Endothelial cell of umbilical vein (primary cell): ENCODE data around the gene LHFPL5. TPM values are rescaled to one million over a fixed set of nuclear protein-coding genes. Genes with fewer than 3 reads are reported as not detected.

ENCODE experiments used
- BruUV-seq: library from RNA; stranded (reverse); fragments of 400-500 nt; replicated peaks from 2 replicates; lab custom pipeline; 2021; lab: Mats Ljungman, UMichigan
- CTCF ChIA-PET: fragments of 300-600, 350-600 bp; sonication (Branson Sonifier 250); formaldehyde crosslinking; loops from one replicate; lab custom pipeline; 2021; ENCODE audit warnings: antibody characterized with exemption, inconsistent platforms; lab: Charles Lee
- POLR2A ChIA-PET: fragments of 300-600, 350-600 bp; sonication (Branson Sonifier 250); formaldehyde crosslinking; loops from one replicate; lab custom pipeline; 2021; ENCODE audit warnings: antibody characterized with exemption, inconsistent platforms; lab: Charles Lee
- DNase-seq: peaks from one replicate; pipeline ENCODE4 v3.0.0-alpha.2; 2011; ENCODE audit warnings: low read depth, low spot score
- FAIRE-seq: peaks from 2 replicates; lab custom pipeline; 2011; peaks lifted over from hg19 to GRCh38; lab: Jason Lieb, UNC
- H2AFZ ChIP-seq: 2 replicates; pipeline ENCODE4 v1.6.0; 2012; ENCODE audit warnings: low read depth, low read length, control low read depth, inconsistent platforms
- H3K27ac ChIP-seq: 2 replicates; pipeline ENCODE4 v1.5.1; 2011; ENCODE audit warnings: low read depth, mild to moderate bottlenecking, control low read depth, low read length, moderate library complexity; ENCODE audit not compliant: insufficient read depth
- H3K27me3 ChIP-seq, 2 experiments: 2 replicates each; pipeline versions ENCODE4 v1.6.0 to v1.6.1; 2011; ENCODE audit warnings: low read length in 2 of 2, mixed read lengths in 1 of 2; ENCODE audit not compliant: control insufficient read depth in 2 of 2, insufficient read depth in 2 of 2
- H3K36me3 ChIP-seq, 2 experiments: 2 replicates in 1 of 2; 3 replicates in 1 of 2; pipeline ENCODE4 v1.5.1; 2011; ENCODE audit warnings: low read length in 2 of 2, mild to moderate bottlenecking in 1 of 2, moderate library complexity in 1 of 2; ENCODE audit not compliant: control insufficient read depth in 2 of 2, insufficient read depth in 2 of 2; ENCODE audit errors: extremely low read depth in 1 of 2
- H3K4me1 ChIP-seq: 3 replicates; pipeline ENCODE4 v1.5.1; 2011; ENCODE audit warnings: mild to moderate bottlenecking, low read length; ENCODE audit not compliant: control insufficient read depth, insufficient read depth; ENCODE audit errors: extremely low read depth
- H3K4me2 ChIP-seq: 2 replicates; pipeline ENCODE4 v1.6.1; 2011; ENCODE audit warnings: low read length, control low read depth, mixed read lengths; ENCODE audit not compliant: insufficient read depth
- H3K4me3 ChIP-seq, 3 experiments: fragments of 200-600 bp in 1 of 3; sonication (generic), shearing (Covaris generic) in 1 of 3; replicated peaks in 1 of 3; 2 replicates each; pipeline ENCODE4 v1.5.1; 2011 to 2016; ENCODE audit warnings: control low read depth in 3 of 3, low read length in 3 of 3, mild to moderate bottlenecking in 2 of 3, inconsistent platforms in 1 of 3, low read depth in 1 of 3, moderate library complexity in 1 of 3; ENCODE audit not compliant: insufficient read depth in 1 of 3
- H3K79me2 ChIP-seq: 2 replicates; pipeline ENCODE4 v1.6.0; 2012; ENCODE audit warnings: low read length, inconsistent platforms; ENCODE audit not compliant: control insufficient read depth, insufficient read depth
- H3K9ac ChIP-seq: replicated peaks from 2 replicates; pipeline ENCODE3; 2011; ENCODE audit warnings: low read length, control low read depth; ENCODE audit not compliant: insufficient read depth; ENCODE audit errors: extremely low read depth
- H3K9me1 ChIP-seq: replicated peaks from 3 replicates; pipeline ENCODE4 v1.6.0; 2011; ENCODE audit warnings: mild to moderate bottlenecking, low read length; ENCODE audit not compliant: control insufficient read depth, insufficient read depth; ENCODE audit errors: extremely low read depth
- H3K9me3 ChIP-seq: replicated peaks from 2 replicates; pipeline ENCODE4 v1.5.1; 2012; ENCODE audit warnings: low read length, inconsistent platforms; ENCODE audit not compliant: control insufficient read depth, insufficient read depth
- H4K20me1 ChIP-seq: replicated peaks from 2 replicates; pipeline ENCODE3; 2011; ENCODE audit warnings: mild to moderate bottlenecking, low read length; ENCODE audit not compliant: control insufficient read depth, insufficient read depth; ENCODE audit errors: extremely low read depth
- EZH2 ChIP-seq: IDR thresholded peaks from 2 replicates; pipeline ENCODE4 v1.6.1; 2012; ENCODE audit warnings: borderline replicate concordance, low read depth, mild to moderate bottlenecking, moderate library complexity, low read length, inconsistent platforms; ENCODE audit not compliant: severe bottlenecking
- FOS ChIP-seq: IDR thresholded peaks from 2 replicates; pipeline ENCODE4 v1.6.1; 2011; ENCODE audit warnings: mild to moderate bottlenecking, low read length, moderate library complexity, borderline replicate concordance; ENCODE audit not compliant: insufficient read depth
- GATA2 ChIP-seq: IDR thresholded peaks from 2 replicates; pipeline ENCODE4 v1.7.0; 2011; ENCODE audit warnings: low read depth, mild to moderate bottlenecking, moderate library complexity, mixed read lengths, low read length; ENCODE audit not compliant: insufficient read length, insufficient read depth
- JUN ChIP-seq: IDR thresholded peaks from 2 replicates; pipeline ENCODE4 v1.6.1; 2011; ENCODE audit warnings: borderline replicate concordance, low read depth; ENCODE audit not compliant: insufficient read length, insufficient read depth
- MYC ChIP-seq: IDR thresholded peaks from one replicate; pipeline ENCODE4 v1.6.1; 2011; ENCODE audit warnings: mild to moderate bottlenecking, low read depth, low read length
- POLR2A ChIP-seq: IDR thresholded peaks from 2 replicates; pipeline ENCODE4 v1.6.1; 2012; ENCODE audit warnings: low read depth, mild to moderate bottlenecking, control low read depth, low read length
- POLR2AphosphoS5 ChIP-seq: IDR thresholded peaks from 2 replicates; pipeline ENCODE4 v1.6.1; 2012; ENCODE audit warnings: low read depth, mild to moderate bottlenecking, control low read depth, low read length, moderate library complexity; ENCODE audit not compliant: insufficient read depth
- dilution Hi-C: fragments of 300-500 bp; cut with MboI; formaldehyde crosslinking; loops from one replicate; pipeline ENCODE4 v1.15.0; 2019; ENCODE audit warnings: low sequenced_read_pairs; ENCODE audit not compliant: extremely low pct_ligation_motif_present
- intact Hi-C: fragments of 100-400 bp; cut with micrococcal nuclease; formaldehyde crosslinking; loops from one replicate; pipeline ENCODE4 v1.10.0; 2022
- polyA plus RNA-seq, 4 experiments: library from polyadenylated mRNA; depleted of rRNA in 3 of 4; stranded (reverse) in 3 of 4; unstranded in 1 of 4; fragments of >200 nt; gene quantifications; 2 replicates each; pipeline versions ENCODE4 v1.2.1 to v1.2.3, GENCODE V29; 2011 to 2012; ENCODE audit warnings: missing spikeins in 1 of 4
- total RNA-seq: library from RNA; stranded (reverse); gene quantifications from 2 replicates; pipeline ENCODE4 v1.2.3, GENCODE V29; 2021
- TF ChIP-seq, protein P1 (sequence below), 2 donors: IDR thresholded peaks; 1 replicate in 1 of 2; 2 replicates in 1 of 2; pipeline ENCODE4 v1.5.1; 2011; ENCODE audit warnings: low read length in 2 of 2, mild to moderate bottlenecking in 2 of 2, moderate library complexity in 2 of 2, control low read depth in 1 of 2, inconsistent platforms in 1 of 2, low read depth in 1 of 2; ENCODE audit not compliant: insufficient read depth in 1 of 2; ENCODE audit errors: extremely low read depth in 1 of 2
- TF ChIP-seq, protein P2 (sequence below): IDR thresholded peaks from 2 replicates; pipeline ENCODE4 v1.6.1; 2011; ENCODE audit not compliant: insufficient read depth, insufficient read length

LHFPL5 gene
- total and polyA plus RNA-seq, 2 donors (not counting 3 experiments of a cell fraction or from before 2014, with no cell fraction given), result not detected

DNA sequence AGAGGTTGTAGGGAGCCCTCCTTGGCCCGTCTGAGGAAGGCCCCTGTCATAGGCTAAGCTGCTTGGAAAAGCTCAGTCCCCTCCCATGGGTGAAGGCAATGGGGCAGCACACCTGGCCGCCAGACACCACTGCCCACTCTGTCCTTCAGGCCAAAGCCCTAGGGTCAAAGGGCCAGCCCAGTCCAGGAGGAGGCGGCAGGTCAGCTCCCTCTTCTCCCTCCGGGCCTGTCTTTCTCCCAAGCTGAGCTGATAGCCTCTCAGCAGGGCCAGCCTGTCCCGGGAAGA is 33.9 kb upstream of the LHFPL5 start:
- dilution Hi-C loops, result no loop called here
- H3K79me2 ChIP-seq, result no peaks in the 10 kb centered on the region
- no peak for TF ChIP-seq POLR2A
- no peak for TF ChIP-seq POLR2AphosphoS5
- no peak for TF ChIP-seq MYC
- TF ChIP-seq, protein P1, sequence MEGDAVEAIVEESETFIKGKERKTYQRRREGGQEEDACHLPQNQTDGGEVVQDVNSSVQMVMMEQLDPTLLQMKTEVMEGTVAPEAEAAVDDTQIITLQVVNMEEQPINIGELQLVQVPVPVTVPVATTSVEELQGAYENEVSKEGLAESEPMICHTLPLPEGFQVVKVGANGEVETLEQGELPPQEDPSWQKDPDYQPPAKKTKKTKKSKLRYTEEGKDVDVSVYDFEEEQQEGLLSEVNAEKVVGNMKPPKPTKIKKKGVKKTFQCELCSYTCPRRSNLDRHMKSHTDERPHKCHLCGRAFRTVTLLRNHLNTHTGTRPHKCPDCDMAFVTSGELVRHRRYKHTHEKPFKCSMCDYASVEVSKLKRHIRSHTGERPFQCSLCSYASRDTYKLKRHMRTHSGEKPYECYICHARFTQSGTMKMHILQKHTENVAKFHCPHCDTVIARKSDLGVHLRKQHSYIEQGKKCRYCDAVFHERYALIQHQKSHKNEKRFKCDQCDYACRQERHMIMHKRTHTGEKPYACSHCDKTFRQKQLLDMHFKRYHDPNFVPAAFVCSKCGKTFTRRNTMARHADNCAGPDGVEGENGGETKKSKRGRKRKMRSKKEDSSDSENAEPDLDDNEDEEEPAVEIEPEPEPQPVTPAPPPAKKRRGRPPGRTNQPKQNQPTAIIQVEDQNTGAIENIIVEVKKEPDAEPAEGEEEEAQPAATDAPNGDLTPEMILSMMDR (IDR thresholded peaks at IDR 0.05; ENCODE audit: extremely low read depth in 1 of 2, insufficient read depth in 1 of 2, low read depth in 1 of 2, low read length in 2 of 2), result no peak
- no peak for TF ChIP-seq GATA2
- TF ChIP-seq JUN, result no peak
- no peak for TF ChIP-seq EZH2
- TF ChIP-seq FOS, result no peak
- TF ChIP-seq, protein P2, sequence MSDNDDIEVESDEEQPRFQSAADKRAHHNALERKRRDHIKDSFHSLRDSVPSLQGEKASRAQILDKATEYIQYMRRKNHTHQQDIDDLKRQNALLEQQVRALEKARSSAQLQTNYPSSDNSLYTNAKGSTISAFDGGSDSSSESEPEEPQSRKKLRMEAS, result no peak
- no peak overlapping the region for H3K4me2 ChIP-seq
- H3K9me1 ChIP-seq, result no peaks in the 10 kb centered on the region
- FAIRE-seq (no peak), DNase-seq (no peak)
- no peak overlapping the region for H2AFZ ChIP-seq
- intact Hi-C loops, result no loop called here
- H3K4me3 ChIP-seq, result no peak overlapping the region
- no peak overlapping the region for H3K27ac ChIP-seq
- H3K4me1 ChIP-seq, result no peaks in the 10 kb centered on the region
- H3K9me3 ChIP-seq, result no peaks in the 10 kb centered on the region
- H3K36me3 ChIP-seq, result no peaks in the 10 kb centered on the region
- peaks cover 0 to 11% of the 10 kb centered on the region in 2 experiments for H3K27me3 ChIP-seq
- POLR2A ChIA-PET, result no interaction called here
- BruUV-seq, result no TSS peak
- CTCF ChIA-PET, result interaction anchor here (1.1 kb wide), 2 partner anchors 14 to 223 kb away, joined by 3 to 4 read pairs; no protein-coding TSS in a partner anchor
- H4K20me1 ChIP-seq, result no peaks in the 10 kb centered on the region
- no peak overlapping the region for H3K9ac ChIP-seq
